Measurements from ENCODE around the gene TXLNA.
"Not testable (repeated sequence)": the region's sequence is repeated elsewhere in the genome, so short reads cannot be mapped to it uniquely, and the experiment has no call there.

TXLNA gene

GRCh38 chr1:32179443-32180185, at the start of gene TXLNA:
TSS of gene TXLNA (plus strand) at chr1:32179675. CDS start at chr1:32180346, 671 bp downstream.
- Histone ChIP-seq H3K4me1 (ENCODE audit: control insufficient read depth, insufficient read depth, low read length) (peaks cover 27% of the 10 kb centered on the region), H3K4me3 (ENCODE audit: low read depth, low read length) (peak within 1 kb of the TSS; percentile 78), H3K9ac (ENCODE audit: low read length) (peak within 1 kb of the TSS; percentile 93), H3K27me3 (ENCODE audit: control insufficient read depth, insufficient read depth, low read length) (no peaks in the 10 kb centered on the region), H3K36me3 (ENCODE audit: control insufficient read depth, insufficient read depth, low read length) (peaks cover 37% of the 10 kb centered on the region), H3K27ac (ENCODE audit: low read depth, low read length) (peak within 1 kb of the TSS; percentile 94), H3K9me3 (ENCODE audit: control insufficient read depth, insufficient read depth, low read depth, low read length) (no peaks in the 10 kb centered on the region)

- H3K9me3 ChIP-seq (ENCODE audit: control insufficient read depth, insufficient read depth, low read depth, low read length); H3K4me3 ChIP-seq (ENCODE audit: low read depth, low read length); H3K36me3 ChIP-seq (ENCODE audit: control insufficient read depth, insufficient read depth, low read length); H3K27me3 ChIP-seq (ENCODE audit: control insufficient read depth, insufficient read depth, low read length); H3K9ac ChIP-seq (ENCODE audit: low read length); H3K27ac ChIP-seq (ENCODE audit: low read depth, low read length); H3K4me1 ChIP-seq (ENCODE audit: control insufficient read depth, insufficient read depth, low read length): not testable (repeated sequence)
Measured at GRCh38 chr1:32133950-32134280, 45.6 kb upstream of the TXLNA start.

- Histone ChIP-seq H3K27me3 (ENCODE audit: control insufficient read depth, insufficient read depth, low read length) (no peaks in the 10 kb centered on the region), H3K4me1 (ENCODE audit: control insufficient read depth, insufficient read depth, low read length) (no peaks in the 10 kb centered on the region), H3K27ac (ENCODE audit: low read depth, low read length) (no peak overlapping the region), H3K9me3 (ENCODE audit: control insufficient read depth, insufficient read depth, low read depth, low read length) (no peaks in the 10 kb centered on the region), H3K4me3 (ENCODE audit: low read depth, low read length) (no peak overlapping the region), H3K9ac (ENCODE audit: low read length) (no peak overlapping the region), H3K36me3 (ENCODE audit: control insufficient read depth, insufficient read depth, low read length) (0 out of 2 replicates have a peak, but pooled peaks cover 3% of the 10 kb centered on the region)
Measured at GRCh38 chr1:32137111-32137510, 42.4 kb upstream of the TXLNA start.

- no peak overlapping the region for H3K9ac ChIP-seq (ENCODE audit: low read length)
- 0 out of 2 replicates have a peak, but pooled peaks cover 3% of the 10 kb centered on the region for H3K36me3 ChIP-seq (ENCODE audit: control insufficient read depth, insufficient read depth, low read length)
- no peaks in the 10 kb centered on the region for H3K9me3 ChIP-seq (ENCODE audit: control insufficient read depth, insufficient read depth, low read depth, low read length)
- no peaks in the 10 kb centered on the region for H3K4me1 ChIP-seq (ENCODE audit: control insufficient read depth, insufficient read depth, low read length)
- H3K4me3 ChIP-seq (ENCODE audit: low read depth, low read length) = no peak overlapping the region
- H3K27ac ChIP-seq (ENCODE audit: low read depth, low read length) = no peak overlapping the region
- H3K27me3 ChIP-seq (ENCODE audit: control insufficient read depth, insufficient read depth, low read length) = no peaks in the 10 kb centered on the region
Measured at GRCh38 chr1:32138965-32139364, 40.5 kb upstream of the TXLNA start.

- Histone ChIP-seq H3K4me1 (ENCODE audit: control insufficient read depth, insufficient read depth, low read length) (no peaks in the 10 kb centered on the region), H3K27me3 (ENCODE audit: control insufficient read depth, insufficient read depth, low read length) (no peaks in the 10 kb centered on the region), H3K9me3 (ENCODE audit: control insufficient read depth, insufficient read depth, low read depth, low read length) (no peaks in the 10 kb centered on the region), H3K27ac (ENCODE audit: low read depth, low read length) (no peak overlapping the region), H3K4me3 (ENCODE audit: low read depth, low read length) (no peak overlapping the region), H3K36me3 (ENCODE audit: control insufficient read depth, insufficient read depth, low read length) (no peaks in the 10 kb centered on the region), H3K9ac (ENCODE audit: low read length) (no peak overlapping the region)
Measured at GRCh38 chr1:32142446-32143301, 36.8 kb upstream of the TXLNA start.

GRCh38 chr1:32143302-32143695, 36.2 kb upstream of the TXLNA start:
- H3K36me3 ChIP-seq (ENCODE audit: control insufficient read depth, insufficient read depth, low read length); H3K4me3 ChIP-seq (ENCODE audit: low read depth, low read length); H3K9ac ChIP-seq (ENCODE audit: low read length); H3K27ac ChIP-seq (ENCODE audit: low read depth, low read length); H3K9me3 ChIP-seq (ENCODE audit: control insufficient read depth, insufficient read depth, low read depth, low read length); H3K4me1 ChIP-seq (ENCODE audit: control insufficient read depth, insufficient read depth, low read length); H3K27me3 ChIP-seq (ENCODE audit: control insufficient read depth, insufficient read depth, low read length): not testable (repeated sequence)

- no peak overlapping the region for H3K4me3 ChIP-seq (ENCODE audit: low read depth, low read length)
- H3K36me3 ChIP-seq (ENCODE audit: control insufficient read depth, insufficient read depth, low read length) = no peaks in the 10 kb centered on the region
- H3K27ac ChIP-seq (ENCODE audit: low read depth, low read length) = no peak overlapping the region
- H3K9ac ChIP-seq (ENCODE audit: low read length) = no peak overlapping the region
- no peaks in the 10 kb centered on the region for H3K4me1 ChIP-seq (ENCODE audit: control insufficient read depth, insufficient read depth, low read length)
- no peaks in the 10 kb centered on the region for H3K9me3 ChIP-seq (ENCODE audit: control insufficient read depth, insufficient read depth, low read depth, low read length)
- H3K27me3 ChIP-seq (ENCODE audit: control insufficient read depth, insufficient read depth, low read length) = no peaks in the 10 kb centered on the region
Measured at GRCh38 chr1:32144033-32144432, 35.4 kb upstream of the TXLNA start.

GRCh38 chr1:32147799-32148198, 31.7 kb upstream of the TXLNA start:
- H3K27ac ChIP-seq (ENCODE audit: low read depth, low read length); H3K27me3 ChIP-seq (ENCODE audit: control insufficient read depth, insufficient read depth, low read length); H3K9ac ChIP-seq (ENCODE audit: low read length); H3K36me3 ChIP-seq (ENCODE audit: control insufficient read depth, insufficient read depth, low read length); H3K4me1 ChIP-seq (ENCODE audit: control insufficient read depth, insufficient read depth, low read length); H3K4me3 ChIP-seq (ENCODE audit: low read depth, low read length); H3K9me3 ChIP-seq (ENCODE audit: control insufficient read depth, insufficient read depth, low read depth, low read length): not testable (repeated sequence)

GRCh38 chr1:32150847-32151246, 28.6 kb upstream of the TXLNA start:
- H3K4me1 ChIP-seq (ENCODE audit: control insufficient read depth, insufficient read depth, low read length) = no peaks in the 10 kb centered on the region
- H3K9me3 ChIP-seq (ENCODE audit: control insufficient read depth, insufficient read depth, low read depth, low read length) = no peaks in the 10 kb centered on the region
- H3K27me3 ChIP-seq (ENCODE audit: control insufficient read depth, insufficient read depth, low read length) = no peaks in the 10 kb centered on the region
- H3K27ac ChIP-seq (ENCODE audit: low read depth, low read length) = no peak overlapping the region
- no peak overlapping the region for H3K4me3 ChIP-seq (ENCODE audit: low read depth, low read length)
- H3K9ac ChIP-seq (ENCODE audit: low read length) = no peak overlapping the region
- peaks cover 7% of the 10 kb centered on the region for H3K36me3 ChIP-seq (ENCODE audit: control insufficient read depth, insufficient read depth, low read length)

- Histone ChIP-seq H3K4me3 (ENCODE audit: low read depth, low read length) (no peak overlapping the region), H3K27me3 (ENCODE audit: control insufficient read depth, insufficient read depth, low read length) (no peaks in the 10 kb centered on the region), H3K4me1 (ENCODE audit: control insufficient read depth, insufficient read depth, low read length) (no peaks in the 10 kb centered on the region), H3K36me3 (ENCODE audit: control insufficient read depth, insufficient read depth, low read length) (peaks cover 12% of the 10 kb centered on the region), H3K9ac (ENCODE audit: low read length) (no peak overlapping the region), H3K27ac (ENCODE audit: low read depth, low read length) (no peak overlapping the region), H3K9me3 (ENCODE audit: control insufficient read depth, insufficient read depth, low read depth, low read length) (no peaks in the 10 kb centered on the region)
Measured at GRCh38 chr1:32151319-32151787, 28.1 kb upstream of the TXLNA start.

GRCh38 chr1:32159189-32159588, 20.3 kb upstream of the TXLNA start:
- Histone ChIP-seq H3K27me3 (ENCODE audit: control insufficient read depth, insufficient read depth, low read length) (no peaks in the 10 kb centered on the region), H3K36me3 (ENCODE audit: control insufficient read depth, insufficient read depth, low read length) (peaks cover 83% of the 10 kb centered on the region), H3K4me3 (ENCODE audit: low read depth, low read length) (no peak overlapping the region), H3K9me3 (ENCODE audit: control insufficient read depth, insufficient read depth, low read depth, low read length) (no peaks in the 10 kb centered on the region), H3K9ac (ENCODE audit: low read length) (no peak overlapping the region), H3K4me1 (ENCODE audit: control insufficient read depth, insufficient read depth, low read length) (no peaks in the 10 kb centered on the region), H3K27ac (ENCODE audit: low read depth, low read length) (no peak overlapping the region)

All from HUES6 (cell line).